GM19240 (cell line): ENCODE results near the gene SLC7A14.

Experiments
- DNase-seq: peaks from one replicate; pipeline ENCODE4 v3.0.0; 2011; ENCODE audit warnings: low spot score; ENCODE audit not compliant: insufficient read length

Gene SLC7A14

GRCh38 chr3:170499562-170500156 is 86.2 kb downstream of the SLC7A14 start:
- peak; percentile 24 for DNase-seq

GRCh38 chr3:170497207-170498095 is 88.4 kb downstream of the SLC7A14 start:
- DNase-seq, result no peak

GRCh38 chr3:170496868-170497140 is 89.1 kb downstream of the SLC7A14 start:
- DNase-seq, result no peak

GRCh38 chr3:170496026-170496867 is 89.6 kb downstream of the SLC7A14 start:
- no peak for DNase-seq

DNA sequence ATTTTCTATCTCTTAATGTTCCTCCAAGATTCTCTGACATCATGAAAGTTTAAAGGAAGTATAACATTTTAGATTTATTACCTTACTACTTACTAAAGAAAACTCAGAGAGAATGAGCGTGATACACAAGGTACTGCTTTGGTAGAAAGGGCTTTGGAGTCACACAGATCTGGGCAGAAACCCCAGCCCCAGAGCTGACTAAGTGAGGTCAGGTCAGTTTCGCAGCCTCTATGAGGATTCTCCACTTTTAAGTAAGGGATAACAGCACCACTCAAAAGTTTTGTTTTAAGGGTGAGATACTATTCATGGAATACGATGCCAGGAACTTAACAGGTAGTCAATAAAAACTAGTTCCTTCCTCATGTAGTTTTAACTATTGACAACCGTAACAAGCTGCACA is 91.1 kb downstream of the SLC7A14 start:
- DNase-seq, result no peak

- no peak for DNase-seq
These were observed 92.1 kb downstream of the SLC7A14 start for GRCh38 chr3:170493712-170494182.

GRCh38 chr3:170491901-170492300 is 94.0 kb downstream of the SLC7A14 start:
- no peak for DNase-seq

GRCh38 chr3:170490828-170491560 is 94.9 kb downstream of the SLC7A14 start:
- DNase-seq, result no peak

DNA sequence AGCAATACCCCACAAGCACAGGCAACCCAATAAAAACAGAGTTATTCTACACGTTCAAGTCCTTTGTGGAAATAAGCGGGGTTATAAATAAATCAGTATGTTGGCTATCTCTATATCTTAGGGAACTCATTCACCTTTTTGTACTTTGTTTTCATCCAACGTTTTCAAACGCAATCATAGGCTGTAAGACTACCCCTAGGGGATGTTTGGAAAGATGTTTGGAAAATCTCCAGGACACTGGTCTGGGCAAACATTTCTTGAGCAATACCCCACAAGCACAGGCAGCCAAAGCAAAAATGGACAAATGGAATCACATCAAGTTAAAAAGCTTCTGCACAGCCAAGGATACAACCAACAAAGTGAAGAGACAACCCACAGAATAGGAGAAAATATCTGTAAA is 97.1 kb downstream of the SLC7A14 start:
- DNase-seq, result no peak

DNA sequence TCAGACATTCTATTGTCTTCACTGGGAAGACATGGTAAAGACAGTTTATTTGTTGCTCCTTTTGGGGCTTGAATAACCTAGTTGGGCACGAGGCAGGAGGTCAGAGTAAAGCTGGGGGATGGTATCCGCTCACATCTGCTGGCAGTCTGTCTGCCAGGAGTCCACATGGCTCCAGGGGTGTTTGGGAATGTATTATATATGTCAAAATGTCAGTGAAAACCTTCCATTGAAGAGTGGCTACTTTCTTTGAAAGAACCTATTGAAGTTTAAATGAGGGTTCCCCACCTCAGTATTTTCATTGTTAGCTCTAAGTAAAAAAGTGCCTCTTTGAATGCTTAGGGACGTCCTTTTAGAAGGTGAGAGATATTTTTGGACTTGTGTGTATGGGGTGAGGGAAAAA is 98.8 kb downstream of the SLC7A14 start:
- no peak for DNase-seq

DNA sequence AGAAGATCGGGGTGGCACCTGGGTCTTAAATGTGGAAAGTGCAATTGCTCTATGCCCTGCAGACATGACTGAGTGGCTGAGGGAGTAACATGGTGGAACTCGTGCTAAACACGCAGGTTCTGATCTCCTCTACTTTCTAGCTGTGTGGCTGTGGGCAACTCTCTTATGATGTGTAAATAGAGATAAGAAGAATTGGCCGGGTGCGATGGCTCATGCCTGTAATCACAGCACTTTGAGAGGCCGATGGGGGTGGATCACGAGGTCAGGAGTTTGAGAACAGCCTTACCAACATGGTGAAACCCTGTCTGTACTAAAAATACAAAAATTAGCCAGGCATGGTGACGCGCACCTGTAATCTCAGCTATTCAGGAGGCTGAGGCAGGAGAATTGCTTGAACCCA is 99.5 kb downstream of the SLC7A14 start:
- DNase-seq, result no peak

DNA sequence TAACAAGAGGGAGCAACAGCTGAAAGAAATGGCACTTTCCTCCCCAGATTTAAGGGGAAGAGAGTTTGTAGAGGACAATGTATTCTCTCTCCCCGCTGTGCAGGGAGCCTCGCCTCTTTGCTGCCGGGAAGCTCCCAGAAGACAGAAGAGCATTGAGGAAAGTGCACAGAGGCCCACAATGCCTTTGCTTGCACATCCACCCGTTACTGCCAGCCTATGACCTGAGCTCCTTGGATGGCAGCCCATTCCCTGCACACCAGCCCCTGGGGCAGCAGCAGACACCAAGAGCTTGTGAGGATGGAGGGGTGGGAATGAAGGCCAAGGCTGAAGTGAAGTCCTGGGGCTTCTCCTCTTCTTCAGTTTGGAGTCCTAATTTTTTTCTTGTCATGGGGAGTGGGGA is 100.2 kb downstream of the SLC7A14 start:
- DNase-seq, result no peak

DNA sequence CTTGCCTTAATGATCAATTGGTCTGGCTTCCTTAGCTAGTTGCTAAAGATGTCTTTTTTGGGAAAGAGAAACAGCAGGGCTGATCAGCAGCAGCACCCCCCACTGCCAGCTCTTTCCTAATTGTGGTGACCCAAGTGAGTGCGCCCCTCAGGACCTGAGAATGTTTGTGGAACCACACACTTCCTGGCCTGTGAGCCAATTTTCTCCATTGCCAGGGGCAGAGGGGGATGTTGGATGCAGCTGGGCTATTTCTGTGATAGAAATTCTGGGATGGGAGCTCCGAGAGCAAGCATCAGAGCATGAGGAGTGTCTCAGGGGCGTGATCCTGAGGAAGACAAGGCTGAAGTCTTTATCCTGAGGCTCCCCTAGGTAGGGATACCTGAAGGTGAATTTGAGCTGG is 100.6 kb downstream of the SLC7A14 start:
- no peak for DNase-seq

DNA sequence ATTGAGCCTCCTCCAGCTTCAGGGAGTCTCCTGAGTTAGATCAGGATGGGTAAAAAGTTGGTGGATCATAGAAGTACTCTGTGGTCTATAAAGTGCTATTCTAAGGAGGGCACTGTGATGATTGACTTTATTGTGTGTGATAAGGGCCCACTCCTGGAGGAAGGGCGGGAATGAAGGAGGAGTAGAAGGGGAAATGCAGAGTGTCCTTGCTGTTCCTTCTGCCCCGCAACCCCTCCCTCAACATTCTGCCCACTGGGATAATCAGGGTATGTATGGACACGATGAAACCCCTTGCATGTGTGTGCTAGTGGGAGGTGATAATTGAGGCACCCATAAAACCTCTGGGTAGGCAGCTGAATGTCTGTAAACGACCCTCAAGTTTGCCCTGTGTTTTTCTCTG is 101.0 kb downstream of the SLC7A14 start:
- DNase-seq, result no peak

DNA sequence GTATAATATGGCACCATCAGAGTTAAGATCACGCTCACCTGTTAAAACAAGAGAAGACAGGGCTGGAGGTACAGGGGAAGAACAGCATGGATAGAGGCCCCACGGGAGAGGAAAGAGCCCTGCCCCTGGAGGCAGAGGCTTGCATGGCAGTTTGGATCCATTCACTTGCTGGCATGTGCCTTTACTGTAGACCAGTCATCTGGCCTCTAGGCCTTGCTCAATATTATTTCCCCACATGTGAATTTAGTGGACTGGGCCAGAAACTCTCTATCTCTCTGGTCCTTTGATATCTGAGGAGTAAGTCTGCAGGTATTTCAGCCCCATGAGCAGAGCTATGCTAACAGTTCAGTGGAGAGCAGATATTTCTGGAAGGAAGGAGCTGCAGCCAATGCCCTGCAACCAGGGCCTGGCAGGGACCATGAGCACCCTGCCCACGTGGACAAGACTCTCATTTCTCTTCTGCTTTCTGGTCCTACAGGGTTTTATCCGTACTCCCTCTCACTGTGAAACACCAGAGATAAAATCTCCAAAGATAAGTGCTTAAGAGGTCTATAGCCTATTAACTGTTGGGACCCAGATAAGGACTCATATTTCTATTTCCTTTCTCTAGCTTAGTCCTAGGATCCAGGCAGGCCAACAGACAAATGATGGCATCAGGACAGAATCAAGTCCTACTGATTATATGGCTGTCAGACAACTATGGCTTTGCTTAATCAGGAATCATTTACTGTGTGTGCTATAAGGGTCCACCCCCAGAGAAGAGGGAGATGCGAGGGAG is 102.2 kb downstream of the SLC7A14 start:
- no peak for DNase-seq

GRCh38 chr3:170482199-170482598 is 103.7 kb downstream of the SLC7A14 start:
- DNase-seq, result no peak

DNA sequence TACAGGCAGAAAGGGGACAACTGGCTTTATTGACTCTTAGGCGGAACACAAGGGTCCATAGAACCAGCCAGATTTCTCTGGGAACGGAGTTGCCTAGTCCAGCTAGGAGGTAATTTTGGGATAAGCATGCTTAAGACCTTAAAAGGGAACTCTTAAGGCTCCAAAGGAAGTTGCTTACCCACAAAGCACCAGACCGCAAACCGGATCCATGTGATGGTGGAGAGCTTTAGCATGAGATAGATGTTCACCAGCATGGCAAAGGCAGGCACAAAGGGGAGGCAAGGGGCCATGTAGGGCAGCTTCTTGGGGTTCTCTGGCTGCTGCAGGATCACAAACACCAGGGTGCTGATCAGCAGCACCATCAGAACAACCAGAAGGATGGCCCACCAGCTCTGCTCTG is 105.8 kb downstream of the SLC7A14 start:
- DNase-seq, result no peak

DNA sequence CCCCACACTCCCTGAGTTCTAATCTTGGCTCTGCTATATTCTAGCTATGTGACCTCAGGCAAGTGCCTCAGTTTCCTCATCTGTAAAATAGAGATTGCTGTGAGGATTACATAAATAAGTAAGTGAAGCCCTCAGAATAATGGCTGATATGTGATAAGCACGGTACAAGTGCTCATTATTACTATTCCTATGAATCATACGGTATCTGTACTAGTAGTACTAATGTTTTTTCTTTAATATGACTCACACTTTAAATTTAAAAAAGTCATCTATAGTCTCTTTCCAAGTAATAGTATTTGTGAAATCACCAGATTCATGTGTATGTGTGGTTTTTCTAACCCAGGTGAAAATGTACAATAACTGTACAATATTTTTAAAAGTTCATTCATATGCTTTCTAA is 108.5 kb downstream of the SLC7A14 start:
- no peak for DNase-seq

DNA sequence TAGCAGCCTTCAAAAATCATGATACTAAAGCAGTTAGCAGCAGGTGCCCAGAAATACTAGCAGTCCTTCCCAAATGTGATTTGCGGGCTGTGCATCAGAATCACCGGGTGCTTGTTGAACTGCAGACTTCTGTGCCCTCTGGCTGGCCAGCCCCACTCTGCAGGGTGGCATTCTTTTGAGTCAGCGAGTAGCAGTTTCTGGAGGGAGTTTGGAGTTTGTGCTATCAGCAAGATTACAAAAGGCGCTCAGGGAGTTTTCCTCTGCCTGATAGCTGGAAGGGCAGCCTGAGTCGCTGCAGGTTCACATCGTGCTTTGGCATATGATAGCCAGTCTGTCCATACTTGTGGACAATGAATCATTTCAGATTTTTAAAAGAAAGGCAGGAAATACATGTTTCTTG is 109.6 kb downstream of the SLC7A14 start:
- no peak for DNase-seq

- no peak for DNase-seq
These were observed 110.7 kb downstream of the SLC7A14 start for GRCh38 chr3:170475092-170475685.
